ENCODE measurements around the gene PCYT1B.

DNA sequence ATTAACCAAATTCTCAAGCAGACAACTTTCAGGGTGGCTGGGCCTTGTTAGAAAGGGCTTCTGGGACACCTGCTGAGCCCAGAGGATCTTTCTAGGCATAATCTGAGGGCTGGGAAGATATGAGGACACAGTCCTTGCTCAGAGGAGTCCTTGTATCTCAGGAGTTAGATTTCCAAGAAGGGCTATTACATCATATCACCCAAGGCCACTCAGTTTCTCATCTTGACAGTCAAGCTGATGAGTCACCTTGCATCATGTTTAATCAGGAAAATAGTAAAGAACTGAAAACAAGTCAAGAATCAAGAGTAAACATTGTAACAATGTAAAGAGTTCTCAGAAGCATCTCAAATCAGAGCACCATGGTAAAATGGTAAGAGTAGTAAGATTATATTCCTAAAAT, 4.0 kb downstream of the PCYT1B start:
- no peak for TF ChIP-seq ZNF16 (tag by site-specific recombination; IDR thresholded peaks at IDR 0.05; ENCODE audit: low read depth)
- TF ChIP-seq, protein P1, sequence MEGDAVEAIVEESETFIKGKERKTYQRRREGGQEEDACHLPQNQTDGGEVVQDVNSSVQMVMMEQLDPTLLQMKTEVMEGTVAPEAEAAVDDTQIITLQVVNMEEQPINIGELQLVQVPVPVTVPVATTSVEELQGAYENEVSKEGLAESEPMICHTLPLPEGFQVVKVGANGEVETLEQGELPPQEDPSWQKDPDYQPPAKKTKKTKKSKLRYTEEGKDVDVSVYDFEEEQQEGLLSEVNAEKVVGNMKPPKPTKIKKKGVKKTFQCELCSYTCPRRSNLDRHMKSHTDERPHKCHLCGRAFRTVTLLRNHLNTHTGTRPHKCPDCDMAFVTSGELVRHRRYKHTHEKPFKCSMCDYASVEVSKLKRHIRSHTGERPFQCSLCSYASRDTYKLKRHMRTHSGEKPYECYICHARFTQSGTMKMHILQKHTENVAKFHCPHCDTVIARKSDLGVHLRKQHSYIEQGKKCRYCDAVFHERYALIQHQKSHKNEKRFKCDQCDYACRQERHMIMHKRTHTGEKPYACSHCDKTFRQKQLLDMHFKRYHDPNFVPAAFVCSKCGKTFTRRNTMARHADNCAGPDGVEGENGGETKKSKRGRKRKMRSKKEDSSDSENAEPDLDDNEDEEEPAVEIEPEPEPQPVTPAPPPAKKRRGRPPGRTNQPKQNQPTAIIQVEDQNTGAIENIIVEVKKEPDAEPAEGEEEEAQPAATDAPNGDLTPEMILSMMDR (tag by site-specific recombination; IDR thresholded peaks at IDR 0.05) = no peak
- TF ChIP-seq, protein P2, sequence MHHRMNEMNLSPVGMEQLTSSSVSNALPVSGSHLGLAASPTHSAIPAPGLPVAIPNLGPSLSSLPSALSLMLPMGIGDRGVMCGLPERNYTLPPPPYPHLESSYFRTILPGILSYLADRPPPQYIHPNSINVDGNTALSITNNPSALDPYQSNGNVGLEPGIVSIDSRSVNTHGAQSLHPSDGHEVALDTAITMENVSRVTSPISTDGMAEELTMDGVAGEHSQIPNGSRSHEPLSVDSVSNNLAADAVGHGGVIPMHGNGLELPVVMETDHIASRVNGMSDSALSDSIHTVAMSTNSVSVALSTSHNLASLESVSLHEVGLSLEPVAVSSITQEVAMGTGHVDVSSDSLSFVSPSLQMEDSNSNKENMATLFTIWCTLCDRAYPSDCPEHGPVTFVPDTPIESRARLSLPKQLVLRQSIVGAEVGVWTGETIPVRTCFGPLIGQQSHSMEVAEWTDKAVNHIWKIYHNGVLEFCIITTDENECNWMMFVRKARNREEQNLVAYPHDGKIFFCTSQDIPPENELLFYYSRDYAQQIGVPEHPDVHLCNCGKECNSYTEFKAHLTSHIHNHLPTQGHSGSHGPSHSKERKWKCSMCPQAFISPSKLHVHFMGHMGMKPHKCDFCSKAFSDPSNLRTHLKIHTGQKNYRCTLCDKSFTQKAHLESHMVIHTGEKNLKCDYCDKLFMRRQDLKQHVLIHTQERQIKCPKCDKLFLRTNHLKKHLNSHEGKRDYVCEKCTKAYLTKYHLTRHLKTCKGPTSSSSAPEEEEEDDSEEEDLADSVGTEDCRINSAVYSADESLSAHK (tag by site-specific recombination; IDR thresholded peaks at IDR 0.05) = no peak
- TF ChIP-seq, protein P3, sequence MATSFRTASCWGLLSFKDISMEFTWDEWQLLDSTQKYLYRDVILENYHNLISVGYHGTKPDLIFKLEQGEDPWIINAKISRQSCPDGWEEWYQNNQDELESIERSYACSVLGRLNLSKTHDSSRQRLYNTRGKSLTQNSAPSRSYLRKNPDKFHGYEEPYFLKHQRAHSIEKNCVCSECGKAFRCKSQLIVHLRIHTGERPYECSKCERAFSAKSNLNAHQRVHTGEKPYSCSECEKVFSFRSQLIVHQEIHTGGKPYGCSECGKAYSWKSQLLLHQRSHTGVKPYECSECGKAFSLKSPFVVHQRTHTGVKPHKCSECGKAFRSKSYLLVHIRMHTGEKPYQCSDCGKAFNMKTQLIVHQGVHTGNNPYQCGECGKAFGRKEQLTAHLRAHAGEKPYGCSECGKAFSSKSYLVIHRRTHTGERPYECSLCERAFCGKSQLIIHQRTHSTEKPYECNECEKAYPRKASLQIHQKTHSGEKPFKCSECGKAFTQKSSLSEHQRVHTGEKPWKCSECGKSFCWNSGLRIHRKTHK (tag by site-specific recombination; IDR thresholded peaks at IDR 0.05) = no peak
- TF ChIP-seq, protein P4, sequence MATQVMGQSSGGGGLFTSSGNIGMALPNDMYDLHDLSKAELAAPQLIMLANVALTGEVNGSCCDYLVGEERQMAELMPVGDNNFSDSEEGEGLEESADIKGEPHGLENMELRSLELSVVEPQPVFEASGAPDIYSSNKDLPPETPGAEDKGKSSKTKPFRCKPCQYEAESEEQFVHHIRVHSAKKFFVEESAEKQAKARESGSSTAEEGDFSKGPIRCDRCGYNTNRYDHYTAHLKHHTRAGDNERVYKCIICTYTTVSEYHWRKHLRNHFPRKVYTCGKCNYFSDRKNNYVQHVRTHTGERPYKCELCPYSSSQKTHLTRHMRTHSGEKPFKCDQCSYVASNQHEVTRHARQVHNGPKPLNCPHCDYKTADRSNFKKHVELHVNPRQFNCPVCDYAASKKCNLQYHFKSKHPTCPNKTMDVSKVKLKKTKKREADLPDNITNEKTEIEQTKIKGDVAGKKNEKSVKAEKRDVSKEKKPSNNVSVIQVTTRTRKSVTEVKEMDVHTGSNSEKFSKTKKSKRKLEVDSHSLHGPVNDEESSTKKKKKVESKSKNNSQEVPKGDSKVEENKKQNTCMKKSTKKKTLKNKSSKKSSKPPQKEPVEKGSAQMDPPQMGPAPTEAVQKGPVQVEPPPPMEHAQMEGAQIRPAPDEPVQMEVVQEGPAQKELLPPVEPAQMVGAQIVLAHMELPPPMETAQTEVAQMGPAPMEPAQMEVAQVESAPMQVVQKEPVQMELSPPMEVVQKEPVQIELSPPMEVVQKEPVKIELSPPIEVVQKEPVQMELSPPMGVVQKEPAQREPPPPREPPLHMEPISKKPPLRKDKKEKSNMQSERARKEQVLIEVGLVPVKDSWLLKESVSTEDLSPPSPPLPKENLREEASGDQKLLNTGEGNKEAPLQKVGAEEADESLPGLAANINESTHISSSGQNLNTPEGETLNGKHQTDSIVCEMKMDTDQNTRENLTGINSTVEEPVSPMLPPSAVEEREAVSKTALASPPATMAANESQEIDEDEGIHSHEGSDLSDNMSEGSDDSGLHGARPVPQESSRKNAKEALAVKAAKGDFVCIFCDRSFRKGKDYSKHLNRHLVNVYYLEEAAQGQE (tag by site-specific recombination; IDR thresholded peaks at IDR 0.05) = no peak
- TF ChIP-seq ZBTB7A (tag by site-specific recombination; IDR thresholded peaks at IDR 0.05; ENCODE audit: low read depth) = no peak
